OCI-M2 (cell line): Measurements from ENCODE around the gene TPRG1.

ENCODE experiments used
- DNase-seq: peaks from one replicate; lab custom pipeline; 2025; ENCODE audit not compliant: unreplicated experiment; lab: John Stamatoyannopoulos, UW

TPRG1 gene

GRCh38 chr3:189276444-189277219 lies 104.9 kb downstream of the TPRG1 start:
- no peak for DNase-seq

- DNase-seq = no peak
Observed at GRCh38 chr3:189277711-189278110, 105.9 kb downstream of the TPRG1 start.

GRCh38 chr3:189278221-189278620 lies 106.5 kb downstream of the TPRG1 start:
- no peak for DNase-seq

- no peak for DNase-seq
Observed at GRCh38 chr3:189282189-189282588, 110.4 kb downstream of the TPRG1 start.

GRCh38 chr3:189282741-189283140 lies 111.0 kb downstream of the TPRG1 start:
- no peak for DNase-seq

- no peak for DNase-seq
Observed at GRCh38 chr3:189286188-189286587, 114.4 kb downstream of the TPRG1 start.

GRCh38 chr3:189286916-189287315 lies 115.1 kb downstream of the TPRG1 start:
- no peak for DNase-seq

- DNase-seq = no peak
Observed at GRCh38 chr3:189288348-189289235, 116.8 kb downstream of the TPRG1 start.

GRCh38 chr3:189289251-189289650 lies 117.5 kb downstream of the TPRG1 start:
- DNase-seq = no peak

GRCh38 chr3:189292667-189293484 lies 121.1 kb downstream of the TPRG1 start:
- DNase-seq = no peak

- no peak for DNase-seq
Observed at GRCh38 chr3:189294649-189295048, 122.9 kb downstream of the TPRG1 start.

GRCh38 chr3:189295089-189295488 lies 123.3 kb downstream of the TPRG1 start:
- no peak for DNase-seq

GRCh38 chr3:189297932-189298331 lies 126.2 kb downstream of the TPRG1 start:
- no peak for DNase-seq

GRCh38 chr3:189298469-189299375 lies 127.0 kb downstream of the TPRG1 start:
- no peak for DNase-seq

GRCh38 chr3:189300345-189300744 lies 128.6 kb downstream of the TPRG1 start:
- DNase-seq = no peak

- no peak for DNase-seq
Observed at GRCh38 chr3:189301479-189301878, 129.7 kb downstream of the TPRG1 start.

- DNase-seq = no peak
Observed at GRCh38 chr3:189303584-189303983, 131.8 kb downstream of the TPRG1 start.

- DNase-seq = no peak
Observed at GRCh38 chr3:189304465-189305351, 132.9 kb downstream of the TPRG1 start.

- DNase-seq = no peak
Observed at GRCh38 chr3:189305412-189305811, 133.6 kb downstream of the TPRG1 start.
